Uterus (tissue), 4 donors: Measurements from ENCODE around the gene DHFR. TPM values are rescaled to one million over a fixed set of nuclear protein-coding genes. Genes with fewer than 3 reads are reported as not detected.
A peak's percentile ranks its signal among the peaks of the same experiment; 100 is the strongest.

ENCODE experiments used
- DNase-seq, 2 donors: peaks; one replicate each; pipeline ENCODE4 v3.0.0-alpha.2; 2019 to 2020
- H3K27ac ChIP-seq, 2 donors: fragments of 200-600 bp; sonication (generic); 1 replicate in 1 of 2; 2 replicates in 1 of 2; pipeline ENCODE4 v1.5.1; 2016 to 2018
- H3K27me3 ChIP-seq, 2 donors: fragments of 200-600 bp; sonication (generic); one replicate each; pipeline ENCODE4 v1.5.1; 2018 to 2019; ENCODE audit warnings: control low read depth in 1 of 2
- H3K36me3 ChIP-seq, 2 donors: fragments of 200-600 bp; sonication (generic); one replicate each; pipeline ENCODE4 v1.5.1; 2019; ENCODE audit warnings: control low read depth in 1 of 2
- H3K4me1 ChIP-seq, 2 donors: fragments of 200-600 bp; sonication (generic); one replicate each; pipeline ENCODE4 v1.5.1; 2018 to 2019; ENCODE audit warnings: control low read depth in 1 of 2
- H3K4me3 ChIP-seq, 2 donors: fragments of 200-600 bp; sonication (generic); 1 replicate in 1 of 2; 2 replicates in 1 of 2; pipeline ENCODE4 v1.5.1; 2018 to 2019; ENCODE audit warnings: mild to moderate bottlenecking in 1 of 2
- H3K9me3 ChIP-seq, 2 donors: fragments of 200-600 bp; sonication (generic); one replicate each; pipeline ENCODE4 v1.5.1; 2019; ENCODE audit warnings: control low read depth in 1 of 2
- POLR2A ChIP-seq, 2 donors: fragments of 450-650 bp; IDR thresholded peaks; one replicate each; pipeline ENCODE4 v1.6.1; 2016; ENCODE audit warnings: antibody characterized with exemption in 2 of 2, mild to moderate bottlenecking in 1 of 2, moderate library complexity in 1 of 2
- intact Hi-C: fragments of 100-400 bp; cut with DNase I; formaldehyde crosslinking; loops from one replicate; pipeline ENCODE4 v1.15.1; 2023; ENCODE audit warnings: low total_unique reads
- total RNA-seq, 4 donors: library from RNA; depleted of rRNA in 3 of 4; stranded (reverse); fragments of >200 nt in 3 of 4; gene quantifications; one replicate each; pipeline versions ENCODE4 v1.1.0 to v1.2.4, GENCODE V29; 2014 to 2023
- TF ChIP-seq, protein P1 (sequence below), 4 experiments: fragments of 200-600 bp in 2 of 4; fragments of 450-650 bp in 2 of 4; sonication (generic) in 2 of 4; IDR thresholded peaks; one replicate each; pipeline ENCODE4 v1.5.1; 2016 to 2019; ENCODE audit warnings: antibody characterized with exemption in 4 of 4, mild to moderate bottlenecking in 2 of 4, moderate library complexity in 1 of 4
- donor health status: DM: yes; HTN: yes; CAD: no.

Gene DHFR
- total RNA-seq, 4 donors from 2014 or later: 1.8 to 39.6 (median 4.7) TPM

DNA sequence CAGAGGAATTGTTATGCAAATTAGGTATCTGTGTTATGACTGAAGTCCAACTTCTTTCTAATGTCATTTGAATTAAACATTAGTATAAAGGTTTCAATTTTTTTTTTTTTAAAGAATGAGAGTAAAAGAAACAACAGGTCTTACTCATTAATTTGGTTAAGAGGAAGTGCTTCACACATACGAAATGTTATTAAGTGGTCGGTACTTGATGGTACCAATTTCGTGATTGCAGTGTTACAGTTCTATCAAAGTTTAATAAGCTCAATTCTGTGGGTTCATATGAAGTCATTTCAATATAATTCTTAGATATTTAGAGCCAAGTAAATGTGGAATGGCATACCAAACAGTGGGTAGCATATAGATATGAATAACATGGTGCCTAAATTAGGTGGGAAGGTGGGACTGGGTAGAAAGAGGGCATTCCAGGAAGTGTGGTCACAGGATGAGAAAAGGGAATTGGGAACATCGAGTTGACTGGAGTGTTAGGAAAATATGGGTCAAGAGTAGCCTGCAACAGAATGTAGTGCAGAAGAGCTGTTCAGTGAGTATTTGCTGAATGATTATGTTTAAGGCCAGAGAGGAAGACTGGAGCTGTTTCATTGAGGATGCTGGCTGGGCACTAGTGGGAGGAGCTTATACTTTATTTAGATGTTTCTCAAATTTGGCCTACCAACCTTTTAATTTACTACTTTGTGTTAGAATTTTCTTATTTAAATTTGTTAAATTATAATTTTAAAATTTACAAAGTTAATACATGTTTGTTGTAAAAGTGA lies 34.1 kb upstream of the DHFR start:
- Histone ChIP-seq H3K4me3 (no peak overlapping the region), H3K27me3 (no peaks in the 10 kb centered on the region), H3K27ac (no peak overlapping the region), H3K4me1 (no peaks in the 10 kb centered on the region), H3K36me3 (no peaks in the 10 kb centered on the region), H3K9me3 (no peaks in the 10 kb centered on the region)
- DNase-seq: no peak
- TF ChIP-seq, protein P1, sequence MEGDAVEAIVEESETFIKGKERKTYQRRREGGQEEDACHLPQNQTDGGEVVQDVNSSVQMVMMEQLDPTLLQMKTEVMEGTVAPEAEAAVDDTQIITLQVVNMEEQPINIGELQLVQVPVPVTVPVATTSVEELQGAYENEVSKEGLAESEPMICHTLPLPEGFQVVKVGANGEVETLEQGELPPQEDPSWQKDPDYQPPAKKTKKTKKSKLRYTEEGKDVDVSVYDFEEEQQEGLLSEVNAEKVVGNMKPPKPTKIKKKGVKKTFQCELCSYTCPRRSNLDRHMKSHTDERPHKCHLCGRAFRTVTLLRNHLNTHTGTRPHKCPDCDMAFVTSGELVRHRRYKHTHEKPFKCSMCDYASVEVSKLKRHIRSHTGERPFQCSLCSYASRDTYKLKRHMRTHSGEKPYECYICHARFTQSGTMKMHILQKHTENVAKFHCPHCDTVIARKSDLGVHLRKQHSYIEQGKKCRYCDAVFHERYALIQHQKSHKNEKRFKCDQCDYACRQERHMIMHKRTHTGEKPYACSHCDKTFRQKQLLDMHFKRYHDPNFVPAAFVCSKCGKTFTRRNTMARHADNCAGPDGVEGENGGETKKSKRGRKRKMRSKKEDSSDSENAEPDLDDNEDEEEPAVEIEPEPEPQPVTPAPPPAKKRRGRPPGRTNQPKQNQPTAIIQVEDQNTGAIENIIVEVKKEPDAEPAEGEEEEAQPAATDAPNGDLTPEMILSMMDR (IDR thresholded peaks at IDR 0.05): no peak
- TF ChIP-seq POLR2A (IDR thresholded peaks at IDR 0.05): no peak
- intact Hi-C loops: no loop called here

DNA sequence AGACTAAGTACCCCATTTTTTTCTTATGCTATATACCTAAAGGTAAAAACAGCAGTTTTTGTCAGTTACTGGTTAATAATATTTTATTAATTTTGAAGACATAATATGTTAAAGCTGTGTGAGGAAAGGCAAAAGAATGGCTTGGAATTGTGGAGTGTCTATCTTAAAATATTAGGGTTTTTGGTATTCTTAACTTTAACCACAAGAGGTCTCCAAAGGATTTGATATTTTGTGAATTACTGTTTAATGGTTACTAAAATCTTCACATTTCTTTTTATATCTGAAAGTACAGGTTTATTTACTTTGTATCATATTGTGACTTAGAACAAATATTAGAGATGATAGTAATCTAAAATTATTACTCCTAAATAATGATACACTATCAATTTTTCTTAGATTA lies 32.0 kb upstream of the DHFR start:
- no peaks in the 10 kb centered on the region for H3K27me3 ChIP-seq
- no peak for TF ChIP-seq POLR2A (IDR thresholded peaks at IDR 0.05)
- TF ChIP-seq, protein P1 (IDR thresholded peaks at IDR 0.05): peak in 2 of 4 experiments; percentile 25 to 31
- no peak for DNase-seq
- H3K4me3 ChIP-seq: no peak overlapping the region
- H3K27ac ChIP-seq: no peak overlapping the region
- intact Hi-C loops: no loop called here
- H3K36me3 ChIP-seq: no peaks in the 10 kb centered on the region
- no peaks in the 10 kb centered on the region for H3K4me1 ChIP-seq
- H3K9me3 ChIP-seq: no peaks in the 10 kb centered on the region

DNA sequence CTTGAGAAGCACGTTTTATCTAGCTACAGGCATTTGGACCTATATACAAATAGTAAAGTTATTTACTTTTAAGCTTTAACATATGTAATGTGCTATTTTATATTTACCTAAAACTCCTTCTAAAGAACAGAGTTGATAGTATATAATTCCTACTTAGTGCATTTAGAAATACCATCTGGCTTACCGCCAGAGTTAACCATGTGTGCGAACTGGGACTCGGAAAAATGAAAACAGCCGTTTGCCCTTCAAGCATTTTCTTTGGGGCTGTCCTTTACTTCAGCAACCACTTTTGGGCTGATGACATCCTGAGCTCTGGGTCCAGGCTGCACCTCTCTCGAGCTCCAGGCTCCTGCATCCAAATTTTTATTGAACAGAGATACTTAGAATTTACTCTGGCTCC lies 21.9 kb upstream of the DHFR start:
- Histone ChIP-seq H3K27ac (no peak overlapping the region), H3K27me3 (no peaks in the 10 kb centered on the region), H3K4me3 (no peak overlapping the region), H3K36me3 (no peaks in the 10 kb centered on the region), H3K9me3 (no peaks in the 10 kb centered on the region), H3K4me1 (no peaks in the 10 kb centered on the region)
- no peak for DNase-seq
- intact Hi-C loops: loop anchor here (10.0 kb wide), 1 partner anchor 582 kb away; no protein-coding TSS in a partner anchor
- no peak for TF ChIP-seq POLR2A (IDR thresholded peaks at IDR 0.05)
- TF ChIP-seq, protein P1 (IDR thresholded peaks at IDR 0.05): no peak

DNA sequence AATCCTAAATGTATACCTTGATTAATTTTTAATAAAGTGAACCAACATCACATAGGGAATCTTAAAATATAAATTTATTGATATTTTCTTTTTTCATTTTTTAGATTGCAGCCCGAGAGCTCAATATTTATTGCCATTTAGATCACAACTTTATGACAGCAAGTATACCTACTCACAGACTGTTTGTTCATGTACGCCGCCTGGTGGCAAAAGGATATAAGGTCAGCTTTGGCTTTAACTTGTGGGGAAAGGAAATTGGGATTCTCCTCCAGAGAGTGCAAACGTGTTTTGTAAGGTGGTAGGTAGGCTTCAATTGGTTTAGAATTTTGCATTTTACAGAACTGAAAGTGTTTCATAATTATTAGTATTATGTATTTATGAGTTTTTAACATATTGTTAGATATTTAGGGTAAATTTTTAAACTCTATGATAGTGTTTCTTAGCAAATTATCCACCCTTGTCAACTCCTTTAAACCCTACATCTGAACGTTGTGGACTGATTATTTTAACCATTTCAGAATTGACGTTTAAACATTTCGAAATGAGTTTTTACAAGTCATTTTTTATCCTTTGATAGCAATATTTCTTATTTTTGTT lies 17.5 kb upstream of the DHFR start:
- no peak for TF ChIP-seq POLR2A (IDR thresholded peaks at IDR 0.05)
- TF ChIP-seq, protein P1 (IDR thresholded peaks at IDR 0.05): peak; percentile 56 to 64 (median 62)
- peak; percentile 47 to 61 for DNase-seq
- H3K4me1 ChIP-seq: no peaks in the 10 kb centered on the region
- H3K9me3 ChIP-seq: no peaks in the 10 kb centered on the region
- no peak overlapping the region for H3K4me3 ChIP-seq
- H3K27me3 ChIP-seq: no peaks in the 10 kb centered on the region
- intact Hi-C loops: loop anchor here (10.0 kb wide), 1 partner anchor 577 kb away; no protein-coding TSS in a partner anchor
- H3K27ac ChIP-seq: no peak overlapping the region
- H3K36me3 ChIP-seq: no peaks in the 10 kb centered on the region
